Measurements from ENCODE around the gene RBM14. TPM values are rescaled to one million over a fixed set of nuclear protein-coding genes. Genes with fewer than 3 reads are reported as not detected.
"Not testable (repeated sequence)": the region's sequence is repeated elsewhere in the genome, so short reads cannot be mapped to it uniquely, and the experiment has no call there.

The RBM14 gene
- total RNA-seq, 4 donors from 2014 or later: 42.4 to 72.6 (median 61.5) TPM

DNA sequence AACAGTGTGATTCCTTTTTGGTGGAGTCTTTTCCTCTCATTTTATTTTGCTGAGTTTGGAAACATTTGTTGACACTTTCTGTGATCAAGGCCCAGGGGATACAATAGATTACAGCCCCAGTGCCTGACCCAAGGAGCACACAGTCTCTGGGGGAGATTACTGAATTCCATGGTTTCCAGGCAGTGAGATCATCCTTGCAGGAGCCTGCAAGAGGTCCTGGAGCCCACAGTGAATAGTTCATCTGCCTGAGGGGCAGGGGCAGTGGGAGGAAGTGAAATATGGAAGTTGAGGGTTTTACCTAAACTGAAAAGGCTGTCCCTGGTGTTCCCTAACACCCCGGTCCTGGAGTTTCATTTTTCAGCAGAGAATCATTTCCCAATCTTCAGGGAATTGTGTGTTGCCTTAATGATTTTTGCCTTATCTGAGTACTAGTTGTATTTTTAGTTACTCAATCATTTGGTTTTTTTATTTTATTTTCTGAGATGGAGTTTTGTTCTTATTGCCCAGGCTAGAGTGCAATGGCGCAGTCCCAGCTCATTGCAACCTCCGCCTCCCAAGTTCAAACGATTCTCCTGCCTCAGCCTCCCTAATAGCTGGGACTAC is 15.7 kb upstream of the RBM14 start:
- DNase-seq (ENCODE audit: low spot score in 2 of 2): no peak
- Histone ChIP-seq H3K9me3 (no peaks in the 10 kb centered on the region), H3K27ac (peak overlapping the region in 2 of 4 donors; percentile 11 to 55), H3K4me1 (peaks cover 0 to 39% (median 8%) of the 10 kb centered on the region in 4 donors), H3K27me3 (no peaks in the 10 kb centered on the region), H3K4me3 (no peak overlapping the region), H3K36me3 (peaks cover 0 to 67% (median 0%) of the 10 kb centered on the region in 3 donors)
- TF ChIP-seq POLR2A (IDR thresholded peaks at IDR 0.05) (no peak), EP300 (IDR thresholded peaks at IDR 0.05) (no peak)
- TF ChIP-seq, protein P1, sequence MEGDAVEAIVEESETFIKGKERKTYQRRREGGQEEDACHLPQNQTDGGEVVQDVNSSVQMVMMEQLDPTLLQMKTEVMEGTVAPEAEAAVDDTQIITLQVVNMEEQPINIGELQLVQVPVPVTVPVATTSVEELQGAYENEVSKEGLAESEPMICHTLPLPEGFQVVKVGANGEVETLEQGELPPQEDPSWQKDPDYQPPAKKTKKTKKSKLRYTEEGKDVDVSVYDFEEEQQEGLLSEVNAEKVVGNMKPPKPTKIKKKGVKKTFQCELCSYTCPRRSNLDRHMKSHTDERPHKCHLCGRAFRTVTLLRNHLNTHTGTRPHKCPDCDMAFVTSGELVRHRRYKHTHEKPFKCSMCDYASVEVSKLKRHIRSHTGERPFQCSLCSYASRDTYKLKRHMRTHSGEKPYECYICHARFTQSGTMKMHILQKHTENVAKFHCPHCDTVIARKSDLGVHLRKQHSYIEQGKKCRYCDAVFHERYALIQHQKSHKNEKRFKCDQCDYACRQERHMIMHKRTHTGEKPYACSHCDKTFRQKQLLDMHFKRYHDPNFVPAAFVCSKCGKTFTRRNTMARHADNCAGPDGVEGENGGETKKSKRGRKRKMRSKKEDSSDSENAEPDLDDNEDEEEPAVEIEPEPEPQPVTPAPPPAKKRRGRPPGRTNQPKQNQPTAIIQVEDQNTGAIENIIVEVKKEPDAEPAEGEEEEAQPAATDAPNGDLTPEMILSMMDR (IDR thresholded peaks at IDR 0.05): no peak
- 76 to 90% methylated on average over 4 of the region's 4 CpGs for WGBS, 2 donors

GRCh38 chr11:66603072-66603471 is 13.4 kb upstream of the RBM14 start:
- H3K36me3 ChIP-seq: peaks cover 0 to 71% (median 0%) of the 10 kb centered on the region in 3 donors
- WGBS, 2 donors: 90 to 94% methylated on average over 6 of the region's 6 CpGs

DNA sequence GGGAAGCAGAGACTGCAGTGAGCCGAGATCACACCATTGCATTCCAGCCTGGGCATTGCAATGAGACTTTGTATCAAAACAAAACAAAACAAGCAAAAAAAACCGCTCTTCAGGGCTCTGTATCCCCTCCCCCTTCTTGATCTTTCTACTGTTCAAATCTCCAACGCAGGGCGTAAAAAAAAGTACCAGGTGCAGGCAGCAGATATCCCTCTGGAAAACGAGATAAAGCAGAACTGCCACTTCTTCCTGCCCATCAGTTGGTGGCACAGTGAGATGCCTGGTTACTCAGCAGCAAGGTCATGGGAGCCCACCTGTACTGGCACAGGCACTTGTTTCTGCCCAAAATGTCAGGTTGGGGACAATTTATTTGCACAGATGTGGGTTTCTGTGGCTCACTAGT is 12.3 kb upstream of the RBM14 start:
- Histone ChIP-seq H3K36me3 (peaks cover 0 to 67% (median 0%) of the 10 kb centered on the region in 3 donors), H3K27ac (no peak overlapping the region), H3K4me3 (no peak overlapping the region), H3K27me3 (no peaks in the 10 kb centered on the region), H3K9me3 (no peaks in the 10 kb centered on the region), H3K4me1 (peaks cover 0 to 52% (median 17%) of the 10 kb centered on the region in 4 donors)
- no peak for TF ChIP-seq EP300 (IDR thresholded peaks at IDR 0.05)
- TF ChIP-seq POLR2A (IDR thresholded peaks at IDR 0.05): no peak
- TF ChIP-seq, protein P1 (IDR thresholded peaks at IDR 0.05): no peak
- WGBS, 2 donors: 88 to 89% methylated on average over 5 of the region's 5 CpGs
- DNase-seq (ENCODE audit: low spot score in 2 of 2): no peak

More at GRCh38 chr11:66603072-66603471, 13.4 kb upstream of the RBM14 start:
- TF ChIP-seq, protein P1 (IDR thresholded peaks at IDR 0.05): no peak
- no peak for TF ChIP-seq EP300 (IDR thresholded peaks at IDR 0.05)
- TF ChIP-seq POLR2A (IDR thresholded peaks at IDR 0.05): no peak
- peaks cover 0 to 46% (median 17%) of the 10 kb centered on the region in 4 donors for H3K4me1 ChIP-seq
- no peak overlapping the region for H3K4me3 ChIP-seq
- H3K9me3 ChIP-seq: no peaks in the 10 kb centered on the region
- H3K27ac ChIP-seq: no peak overlapping the region
- no peaks in the 10 kb centered on the region for H3K27me3 ChIP-seq
- no peak for DNase-seq (ENCODE audit: low spot score in 2 of 2)

DNA sequence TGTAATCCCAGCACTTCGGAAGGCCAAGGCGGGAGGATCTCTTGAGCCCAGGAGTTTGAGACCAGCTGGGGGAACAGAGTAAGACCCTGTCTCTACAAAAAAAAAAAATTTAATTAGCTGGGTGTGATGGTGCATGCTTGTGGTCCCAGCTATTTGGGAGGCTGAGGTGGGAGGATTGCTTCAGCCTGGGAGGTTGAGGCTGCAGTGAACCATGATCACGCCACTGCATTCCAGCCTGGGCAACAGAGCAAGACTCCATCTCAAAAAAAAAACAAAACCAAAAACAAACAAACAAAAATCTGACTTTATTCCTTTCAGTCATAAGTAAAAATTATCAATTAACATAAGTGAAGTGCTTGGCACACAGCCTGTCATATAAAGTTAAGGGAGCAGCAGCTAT is 9.8 kb upstream of the RBM14 start:
- Histone ChIP-seq H3K27ac (peak overlapping the region in 3 of 4 donors; percentile 8 to 75 (median 71)), H3K4me1 (peaks cover 0 to 34% (median 15%) of the 10 kb centered on the region in 4 donors), H3K36me3 (peaks cover 0 to 43% (median 0%) of the 10 kb centered on the region in 3 donors)
- DNase-seq (ENCODE audit: low spot score in 2 of 2); H3K4me3 ChIP-seq; H3K9me3 ChIP-seq; H3K27me3 ChIP-seq: not testable (repeated sequence)
- 83 to 86% methylated on average over 3 of the region's 3 CpGs for WGBS, 2 donors

GRCh38 chr11:66607126-66607834 is 9.2 kb upstream of the RBM14 start:
- no peaks in the 10 kb centered on the region for H3K9me3 ChIP-seq
- H3K4me1 ChIP-seq: peaks cover 0 to 27% (median 13%) of the 10 kb centered on the region in 4 donors
- TF ChIP-seq EP300 (IDR thresholded peaks at IDR 0.05): peak in 1 of 2 donors; percentile 31
- TF ChIP-seq, protein P1 (IDR thresholded peaks at IDR 0.05): no peak
- no peaks in the 10 kb centered on the region for H3K27me3 ChIP-seq
- peaks cover 0 to 37% (median 0%) of the 10 kb centered on the region in 3 donors for H3K36me3 ChIP-seq
- DNase-seq (ENCODE audit: low spot score in 2 of 2): peak; percentile 60 to 74
- 23 to 24% methylated on average over 8 of the region's 8 CpGs for WGBS, 2 donors
- peak overlapping the region in 3 of 4 donors; percentile 47 to 75 (median 71) for H3K27ac ChIP-seq
- H3K4me3 ChIP-seq: no peak overlapping the region

Data from tibial nerve (tissue), 4 donors.